Right lung (tissue), 5 donors: ENCODE results near the gene FRMD3. TPM values are rescaled to one million over a fixed set of nuclear protein-coding genes. Genes with fewer than 3 reads are reported as not detected.

Experiments
- DNase-seq, 2 donors: peaks; one replicate each; pipeline ENCODE4 v3.0.0-alpha.2; 2013
- polyA plus RNA-seq, 5 donors: library from polyadenylated mRNA; unstranded; fragments of 120-200 nt; gene quantifications; one replicate each; pipeline versions ENCODE4 v1.2.1 to v1.2.3, GENCODE V29; 2013; ENCODE audit warnings: inconsistent platforms in 1 of 5, low replicate concordance in 1 of 5; ENCODE audit not compliant: insufficient read length in 5 of 5, insufficient read depth in 1 of 5

FRMD3 gene
- polyA plus RNA-seq, 5 donors: 2.2 to 2.9 (median 2.5) TPM

- no peak for DNase-seq
Observed at GRCh38 chr9:83284746-83285145, 253.5 kb downstream of the FRMD3 start.

- no peak for DNase-seq
Observed at GRCh38 chr9:83283528-83283927, 254.7 kb downstream of the FRMD3 start.

GRCh38 chr9:83281306-83282255, 256.6 kb downstream of the FRMD3 start:
- no peak for DNase-seq

- no peak for DNase-seq
Observed at GRCh38 chr9:83280790-83281189, 257.4 kb downstream of the FRMD3 start.

- DNase-seq: no peak
Observed at GRCh38 chr9:83280268-83280667, 257.9 kb downstream of the FRMD3 start.

- DNase-seq: no peak
Observed at GRCh38 chr9:83274787-83275186, 263.4 kb downstream of the FRMD3 start.

- no peak for DNase-seq
Observed at GRCh38 chr9:83271665-83272071, 266.5 kb downstream of the FRMD3 start.

- DNase-seq: no peak
Observed at GRCh38 chr9:83270116-83270515, 268.1 kb downstream of the FRMD3 start.

- no peak for DNase-seq
Observed at GRCh38 chr9:83267741-83268140, 270.5 kb downstream of the FRMD3 start.

- no peak for DNase-seq
Observed at GRCh38 chr9:83266666-83267496, 271.3 kb downstream of the FRMD3 start.

- DNase-seq: no peak
Observed at GRCh38 chr9:83266331-83266665, 271.9 kb downstream of the FRMD3 start.

- DNase-seq: no peak
Observed at GRCh38 chr9:83264315-83264714, 273.9 kb downstream of the FRMD3 start.

GRCh38 chr9:83259558-83259957, 278.6 kb downstream of the FRMD3 start:
- DNase-seq: no peak

GRCh38 chr9:83257937-83258891, 280.0 kb downstream of the FRMD3 start:
- no peak for DNase-seq

GRCh38 chr9:83247732-83248131, 290.5 kb downstream of the FRMD3 start:
- DNase-seq: no peak

- no peak for DNase-seq
Observed at GRCh38 chr9:83245979-83246659, 292.1 kb downstream of the FRMD3 start.

- DNase-seq: no peak
Observed at GRCh38 chr9:83242066-83242465, 296.1 kb downstream of the FRMD3 start.

- no peak for DNase-seq
Observed at GRCh38 chr9:83240671-83241070, 297.5 kb downstream of the FRMD3 start.

- no peak for DNase-seq
Observed at GRCh38 chr9:83239747-83240146, 298.5 kb downstream of the FRMD3 start.

- DNase-seq: no peak
Observed at GRCh38 chr9:83238871-83239640, 299.1 kb downstream of the FRMD3 start.
